ENCODE data around the gene ABL2.

The ABL2 gene

DNA sequence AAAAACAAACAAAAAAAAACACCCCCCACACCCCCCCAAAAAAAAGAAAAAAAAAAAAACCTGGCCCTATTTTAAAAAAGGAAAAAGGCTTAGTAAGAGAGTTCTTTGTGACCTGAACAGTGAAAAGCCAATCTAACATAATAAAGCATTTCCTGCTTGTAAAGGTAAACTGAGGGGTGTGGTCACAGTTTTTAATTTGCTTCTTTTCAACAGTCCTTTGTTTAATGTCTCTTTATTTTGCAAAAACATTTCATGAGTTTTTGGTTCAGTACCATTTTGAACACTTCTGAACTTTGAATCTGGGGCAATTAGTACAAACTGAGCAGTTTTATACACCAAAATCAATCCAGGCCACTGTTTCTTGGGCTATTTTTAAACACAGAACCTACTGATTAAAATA is 110.0 kb downstream of the ABL2 start:
- no peaks in the 10 kb centered on the region for H3F3A ChIP-seq (ENCODE audit: control insufficient read depth, insufficient read depth)
- H3K4me3 ChIP-seq (ENCODE audit: low read length) = no peak overlapping the region
- H3K4me2 ChIP-seq (ENCODE audit: low read length) = no peak overlapping the region
- no peaks in the 10 kb centered on the region for H3K9me2 ChIP-seq (replicated peaks; ENCODE audit: control insufficient read depth, low read length)
- no peaks in the 10 kb centered on the region for H3K79me2 ChIP-seq (ENCODE audit: control insufficient read depth, low read length)
- no peaks in the 10 kb centered on the region for H4K20me1 ChIP-seq (ENCODE audit: control insufficient read depth, insufficient read depth, low read depth, low read length)
- peaks cover 28% of the 10 kb centered on the region for H3K36me3 ChIP-seq (ENCODE audit: control insufficient read depth, low read length)
- no peaks in the 10 kb centered on the region for H3K27me3 ChIP-seq (ENCODE audit: control insufficient read depth, low read length)
- H3K4me1 ChIP-seq (ENCODE audit: control insufficient read depth, low read length) = peaks cover 13% of the 10 kb centered on the region
- no peaks in the 10 kb centered on the region for H3K9me3 ChIP-seq (ENCODE audit: control insufficient read depth, insufficient read depth, low read length)
- TF ChIP-seq, protein P1, sequence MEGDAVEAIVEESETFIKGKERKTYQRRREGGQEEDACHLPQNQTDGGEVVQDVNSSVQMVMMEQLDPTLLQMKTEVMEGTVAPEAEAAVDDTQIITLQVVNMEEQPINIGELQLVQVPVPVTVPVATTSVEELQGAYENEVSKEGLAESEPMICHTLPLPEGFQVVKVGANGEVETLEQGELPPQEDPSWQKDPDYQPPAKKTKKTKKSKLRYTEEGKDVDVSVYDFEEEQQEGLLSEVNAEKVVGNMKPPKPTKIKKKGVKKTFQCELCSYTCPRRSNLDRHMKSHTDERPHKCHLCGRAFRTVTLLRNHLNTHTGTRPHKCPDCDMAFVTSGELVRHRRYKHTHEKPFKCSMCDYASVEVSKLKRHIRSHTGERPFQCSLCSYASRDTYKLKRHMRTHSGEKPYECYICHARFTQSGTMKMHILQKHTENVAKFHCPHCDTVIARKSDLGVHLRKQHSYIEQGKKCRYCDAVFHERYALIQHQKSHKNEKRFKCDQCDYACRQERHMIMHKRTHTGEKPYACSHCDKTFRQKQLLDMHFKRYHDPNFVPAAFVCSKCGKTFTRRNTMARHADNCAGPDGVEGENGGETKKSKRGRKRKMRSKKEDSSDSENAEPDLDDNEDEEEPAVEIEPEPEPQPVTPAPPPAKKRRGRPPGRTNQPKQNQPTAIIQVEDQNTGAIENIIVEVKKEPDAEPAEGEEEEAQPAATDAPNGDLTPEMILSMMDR (IDR thresholded peaks at IDR 0.05; ENCODE audit: low read depth, low read length, poor library complexity, severe bottlenecking) = no peak
- no peak for TF ChIP-seq EZH2phosphoT487 (IDR thresholded peaks at IDR 0.05; ENCODE audit: borderline replicate concordance, low read length)
- H3K27ac ChIP-seq (ENCODE audit: low read depth, low read length) = no peak overlapping the region

DNA sequence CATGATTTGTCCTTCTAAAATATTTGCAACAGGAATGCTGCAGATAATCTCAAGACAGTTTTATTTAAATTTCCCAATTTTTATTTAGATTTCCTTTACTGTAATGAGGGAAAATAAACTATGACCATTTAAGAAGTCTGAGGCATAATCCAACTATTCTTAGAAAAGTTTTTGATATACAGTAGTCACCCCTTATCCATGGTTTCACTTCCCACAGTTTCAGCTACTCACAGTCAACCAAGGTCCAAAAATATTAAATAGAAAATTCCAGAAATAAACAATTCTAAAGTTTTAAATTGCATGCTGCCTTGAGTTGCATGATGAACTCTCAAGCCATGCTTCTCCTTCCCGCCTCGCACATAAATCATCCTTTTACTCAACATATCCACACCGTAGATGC is 114.3 kb downstream of the ABL2 start:
- Histone ChIP-seq H3K4me3 (ENCODE audit: low read length) (no peak overlapping the region), H3K4me2 (ENCODE audit: low read length) (no peak overlapping the region), H3K27ac (ENCODE audit: low read depth, low read length) (no peak overlapping the region), H3F3A (ENCODE audit: control insufficient read depth, insufficient read depth) (no peaks in the 10 kb centered on the region), H3K4me1 (ENCODE audit: control insufficient read depth, low read length) (peaks cover 33% of the 10 kb centered on the region), H3K9me2 (replicated peaks; ENCODE audit: control insufficient read depth, low read length) (no peaks in the 10 kb centered on the region), H3K9me3 (ENCODE audit: control insufficient read depth, insufficient read depth, low read length) (no peaks in the 10 kb centered on the region), H3K36me3 (ENCODE audit: control insufficient read depth, low read length) (peaks cover 49% of the 10 kb centered on the region), H3K27me3 (ENCODE audit: control insufficient read depth, low read length) (no peaks in the 10 kb centered on the region), H3K79me2 (ENCODE audit: control insufficient read depth, low read length) (no peaks in the 10 kb centered on the region), H4K20me1 (ENCODE audit: control insufficient read depth, insufficient read depth, low read depth, low read length) (no peaks in the 10 kb centered on the region)
- TF ChIP-seq EZH2phosphoT487 (IDR thresholded peaks at IDR 0.05; ENCODE audit: borderline replicate concordance, low read length) = no peak
- TF ChIP-seq, protein P1 (IDR thresholded peaks at IDR 0.05; ENCODE audit: low read depth, low read length, poor library complexity, severe bottlenecking) = no peak

DNA sequence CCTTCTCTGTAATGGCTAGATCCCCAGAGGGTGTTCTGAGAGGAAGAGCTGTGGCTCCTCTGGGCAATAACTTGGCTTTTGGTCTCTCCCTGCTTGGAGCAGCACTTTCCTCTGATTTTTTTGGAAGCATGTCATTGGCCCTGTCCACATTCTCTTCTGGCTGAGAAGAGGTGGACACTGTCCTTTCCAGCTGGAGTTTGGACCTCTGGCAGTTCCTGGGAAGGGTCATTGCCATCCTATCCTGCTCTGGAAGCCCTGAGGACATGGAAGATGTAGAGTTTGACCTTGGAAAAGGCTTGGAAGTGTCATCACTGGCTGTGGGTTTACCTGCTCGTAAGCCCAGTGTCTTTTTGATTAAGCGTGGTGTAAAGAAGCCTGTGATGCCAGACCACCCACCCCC is 120.8 kb downstream of the ABL2 start:
- H3K9me3 ChIP-seq (ENCODE audit: control insufficient read depth, insufficient read depth, low read length) = no peaks in the 10 kb centered on the region
- H3F3A ChIP-seq (ENCODE audit: control insufficient read depth, insufficient read depth) = no peaks in the 10 kb centered on the region
- no peak overlapping the region for H3K4me2 ChIP-seq (ENCODE audit: low read length)
- no peaks in the 10 kb centered on the region for H3K79me2 ChIP-seq (ENCODE audit: control insufficient read depth, low read length)
- peaks cover 32% of the 10 kb centered on the region for H3K4me1 ChIP-seq (ENCODE audit: control insufficient read depth, low read length)
- no peak overlapping the region for H3K4me3 ChIP-seq (ENCODE audit: low read length)
- no peak overlapping the region for H3K27ac ChIP-seq (ENCODE audit: low read depth, low read length)
- peaks cover 39% of the 10 kb centered on the region for H3K36me3 ChIP-seq (ENCODE audit: control insufficient read depth, low read length)
- H3K27me3 ChIP-seq (ENCODE audit: control insufficient read depth, low read length) = no peaks in the 10 kb centered on the region
- H3K9me2 ChIP-seq (replicated peaks; ENCODE audit: control insufficient read depth, low read length) = no peaks in the 10 kb centered on the region
- no peaks in the 10 kb centered on the region for H4K20me1 ChIP-seq (ENCODE audit: control insufficient read depth, insufficient read depth, low read depth, low read length)
- TF ChIP-seq EZH2phosphoT487 (IDR thresholded peaks at IDR 0.05; ENCODE audit: borderline replicate concordance, low read length) = no peak
- TF ChIP-seq, protein P1 (IDR thresholded peaks at IDR 0.05; ENCODE audit: low read depth, low read length, poor library complexity, severe bottlenecking) = no peak
